SK-N-MC (cell line): ENCODE results near the gene STK11IP.
A peak's percentile ranks its signal among the peaks of the same experiment; 100 is the strongest.

Source experiments
- DNase-seq: peaks from one replicate; pipeline ENCODE4 v3.0.0-alpha.2; 2011; ENCODE audit warnings: low read depth, low spot score
- H3K27ac ChIP-seq: fragments of 200-600 bp; sonication (generic); 2 replicates; pipeline ENCODE4 v1.5.1; 2016; ENCODE audit warnings: mixed run types
- H3K36me3 ChIP-seq: fragments of 200-600 bp; sonication (generic); 2 replicates; pipeline ENCODE4 v1.6.1; 2017; ENCODE audit warnings: antibody characterized with exemption, low read length, mixed read lengths; ENCODE audit not compliant: insufficient read depth
- H3K4me3 ChIP-seq: fragments of 200-600 bp; sonication (generic); 2 replicates; pipeline ENCODE4 v1.5.1; 2016
- H3K9ac ChIP-seq: fragments of 200-600 bp; sonication (generic); 2 replicates; pipeline ENCODE4 v1.8.0; 2017; ENCODE audit warnings: mixed run types, mixed read lengths; ENCODE audit not compliant: insufficient read length
- H3K9me3 ChIP-seq: fragments of 200-600 bp; sonication (generic); 2 replicates; pipeline ENCODE4 v1.6.1; 2017; ENCODE audit warnings: low read depth, mild to moderate bottlenecking, antibody characterized with exemption, low read length, moderate library complexity, mixed read lengths
- EZH2 ChIP-seq: fragments of 200-600 bp; sonication (generic); IDR thresholded peaks from one replicate; pipeline ENCODE4 v1.6.1; 2017; ENCODE audit warnings: antibody characterized with exemption
- FOXP2 ChIP-seq: optimal IDR thresholded peaks from 2 replicates; pipeline ENCODE3; 2011; ENCODE audit warnings: mild to moderate bottlenecking, moderate library complexity; ENCODE audit not compliant: insufficient read depth; ENCODE audit errors: extremely low read length, control extremely low read depth
- POLR2AphosphoS5 ChIP-seq: IDR thresholded peaks from 2 replicates; pipeline ENCODE4 v1.6.1; 2012; ENCODE audit warnings: mild to moderate bottlenecking, low read depth, low read length, borderline replicate concordance

The STK11IP gene

DNA sequence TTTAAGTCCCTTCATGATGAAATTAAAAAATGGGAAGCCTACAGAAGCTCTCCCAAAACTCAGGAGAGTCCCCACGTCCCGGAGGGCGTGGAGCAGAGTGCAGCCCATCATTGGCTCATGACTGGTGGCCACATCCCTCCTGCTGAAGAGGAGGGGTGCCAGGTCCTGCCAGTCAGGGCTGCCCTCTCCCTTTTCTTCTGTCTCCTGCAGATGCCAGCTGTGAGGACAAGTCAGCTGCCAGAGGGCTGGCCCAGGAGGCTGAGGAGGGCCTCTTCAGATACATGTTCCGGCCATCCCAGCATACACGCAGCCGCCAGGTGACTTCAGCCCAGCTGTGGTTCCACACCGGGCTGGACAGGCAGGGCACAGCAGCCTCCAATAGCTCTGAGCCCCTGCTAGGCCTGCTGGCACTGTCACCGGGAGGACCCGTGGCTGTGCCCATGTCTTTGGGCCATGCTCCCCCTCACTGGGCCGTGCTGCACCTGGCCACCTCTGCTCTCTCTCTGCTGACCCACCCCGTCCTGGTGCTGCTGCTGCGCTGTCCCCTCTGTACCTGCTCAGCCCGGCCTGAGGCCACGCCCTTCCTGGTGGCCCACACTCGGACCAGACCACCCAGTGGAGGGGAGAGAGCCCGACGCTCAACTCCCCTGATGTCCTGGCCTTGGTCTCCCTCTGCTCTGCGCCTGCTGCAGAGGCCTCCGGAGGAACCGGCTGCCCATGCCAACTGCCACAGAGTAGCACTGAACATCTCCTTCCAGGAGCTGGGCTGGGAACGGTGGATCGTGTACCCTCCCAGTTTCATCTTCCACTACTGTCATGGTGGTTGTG is 23.0 kb upstream of the STK11IP start:
- Histone ChIP-seq H3K36me3 (no peaks in the 10 kb centered on the region), H3K4me3 (no peak overlapping the region), H3K9me3 (no peaks in the 10 kb centered on the region), H3K27ac (no peak overlapping the region), H3K9ac (no peak overlapping the region)
- TF ChIP-seq POLR2AphosphoS5 (no peak), FOXP2 (no peak), EZH2 (no peak)
- DNase-seq: no peak

DNA sequence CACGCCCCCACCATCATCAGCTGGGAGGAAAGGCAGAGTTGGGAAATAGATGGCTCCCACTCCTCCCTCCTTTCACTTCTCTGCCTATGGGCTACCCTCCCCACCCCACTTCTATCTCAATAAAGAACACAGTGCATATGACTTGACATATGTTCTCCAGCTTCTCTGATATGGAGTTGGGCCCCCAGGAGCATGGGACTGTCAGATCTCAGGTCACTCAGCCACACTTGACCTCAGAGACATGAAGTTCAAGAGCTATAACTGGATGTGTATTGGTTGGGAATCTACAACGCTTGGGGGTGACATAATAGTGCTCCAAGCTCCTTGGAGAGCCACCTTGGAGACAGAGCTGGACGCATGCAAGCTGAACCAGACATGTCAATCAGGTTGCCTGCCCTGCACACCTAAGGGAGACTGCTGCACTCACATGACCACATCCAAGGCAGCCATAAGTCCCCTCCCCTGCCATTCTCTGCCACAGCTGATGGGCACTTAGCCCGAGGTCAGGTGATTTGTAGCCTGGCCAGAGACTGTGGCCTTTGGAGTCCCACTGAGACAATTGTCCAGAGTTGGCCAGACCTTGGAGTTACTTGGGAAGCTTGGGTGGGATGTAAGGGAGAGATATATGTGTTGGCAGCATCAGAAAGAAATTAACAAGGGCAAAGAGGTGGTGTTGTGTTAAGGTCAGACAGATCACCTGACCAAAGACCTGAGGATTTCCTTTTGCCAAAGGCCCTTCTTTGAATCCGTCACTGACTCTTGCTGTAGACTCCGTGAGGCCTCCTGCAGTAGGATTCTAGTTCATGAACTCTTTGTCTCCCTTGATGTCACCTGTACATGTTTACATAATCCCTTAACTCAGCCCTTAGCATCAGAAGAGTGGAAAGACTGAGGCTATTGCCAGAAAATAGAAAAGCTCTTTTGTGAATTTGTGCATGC is 21.8 kb upstream of the STK11IP start:
- no peaks in the 10 kb centered on the region for H3K36me3 ChIP-seq
- TF ChIP-seq FOXP2 (no peak), EZH2 (no peak), POLR2AphosphoS5 (no peak)
- no peak for DNase-seq
- no peak overlapping the region for H3K4me3 ChIP-seq
- no peak overlapping the region for H3K27ac ChIP-seq
- no peaks in the 10 kb centered on the region for H3K9me3 ChIP-seq
- no peak overlapping the region for H3K9ac ChIP-seq

DNA sequence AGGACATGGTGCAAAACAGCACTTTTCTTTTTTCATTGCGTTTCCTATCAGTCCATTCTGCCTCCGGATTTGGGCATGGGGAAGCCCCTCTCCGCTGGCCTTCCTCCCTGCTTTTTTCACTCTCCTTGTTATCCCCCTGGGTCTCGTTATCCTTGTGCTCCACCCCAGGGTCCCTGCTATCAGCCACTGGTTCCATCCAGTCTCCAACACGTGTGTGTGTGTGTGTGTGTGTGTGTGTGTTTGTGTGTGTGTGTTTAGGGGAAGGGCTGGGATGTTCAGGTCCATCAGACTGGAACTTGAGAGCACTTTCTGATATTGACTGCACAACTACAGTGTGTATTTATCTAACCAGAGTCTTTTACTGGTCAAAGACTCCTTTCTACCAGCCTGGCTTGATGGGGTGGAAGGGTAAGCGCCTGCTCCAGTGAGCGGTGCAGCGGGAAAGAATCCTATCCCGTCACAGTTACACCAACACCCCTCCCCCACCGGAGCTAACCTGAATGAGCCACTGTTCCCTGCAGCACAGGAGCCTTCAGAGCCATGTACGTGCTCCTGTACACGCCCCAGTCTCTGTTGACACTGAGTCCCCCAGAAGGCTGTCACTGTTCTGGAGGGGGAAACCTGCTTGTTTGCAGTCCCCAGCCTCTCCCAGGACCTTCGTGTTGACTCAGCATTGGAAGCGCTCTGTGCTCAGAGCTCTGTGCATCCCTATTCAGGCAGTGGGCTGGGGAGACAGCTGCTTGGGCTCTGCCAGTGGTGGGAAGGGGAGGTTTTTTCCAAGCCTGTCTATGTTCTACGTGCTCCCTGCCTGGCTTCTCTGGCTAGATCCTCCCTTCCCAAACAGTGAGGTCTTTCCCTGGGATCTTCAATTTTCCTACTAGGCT is 20.9 kb upstream of the STK11IP start:
- H3K9me3 ChIP-seq: no peaks in the 10 kb centered on the region
- H3K4me3 ChIP-seq: no peak overlapping the region
- DNase-seq: no peak
- no peaks in the 10 kb centered on the region for H3K36me3 ChIP-seq
- H3K27ac ChIP-seq: no peak overlapping the region
- TF ChIP-seq POLR2AphosphoS5: no peak
- H3K9ac ChIP-seq: no peak overlapping the region

DNA sequence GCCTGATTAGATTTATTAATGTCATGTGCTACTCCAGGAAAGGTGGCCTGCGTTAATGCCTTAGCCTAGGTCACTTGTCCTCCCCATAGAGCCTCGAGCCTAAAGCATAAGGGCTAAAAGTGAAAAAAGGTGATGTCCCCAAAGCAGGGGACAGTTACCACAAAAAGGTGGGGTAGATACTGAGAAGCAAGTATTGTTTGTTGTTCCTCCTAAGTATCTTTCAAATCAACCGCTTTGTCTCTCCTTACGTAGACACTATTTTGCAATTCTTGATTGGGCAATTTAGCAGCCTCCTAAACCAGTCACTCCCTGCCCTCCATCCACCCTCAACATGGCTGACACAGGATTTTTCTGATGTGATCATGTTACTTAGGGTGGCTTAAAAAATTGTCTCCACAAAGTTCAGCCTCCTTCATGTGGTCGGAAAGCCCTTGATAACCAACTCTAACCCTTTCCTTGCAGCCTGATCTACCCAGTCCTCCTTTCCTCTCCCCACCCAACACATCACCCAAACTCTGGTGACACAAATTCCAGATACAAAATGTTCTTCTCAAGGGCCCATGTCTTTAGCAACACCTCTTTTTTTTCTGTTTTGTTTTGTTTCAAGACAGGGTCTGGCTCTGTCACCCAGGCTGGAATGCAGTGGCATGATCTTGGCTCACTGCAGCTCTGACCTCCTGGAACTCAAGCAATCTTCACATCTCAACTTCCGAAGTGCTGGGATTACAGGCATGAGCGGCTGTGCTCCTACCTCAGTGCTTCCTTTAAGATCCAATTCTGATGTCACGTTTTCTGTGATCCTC is 18.6 kb upstream of the STK11IP start:
- Histone ChIP-seq H3K9me3 (no peaks in the 10 kb centered on the region), H3K4me3 (no peak overlapping the region), H3K36me3 (no peaks in the 10 kb centered on the region), H3K27ac (no peak overlapping the region), H3K9ac (no peak overlapping the region)
- DNase-seq: no peak
- TF ChIP-seq EZH2 (no peak), POLR2AphosphoS5 (no peak), FOXP2 (no peak)

DNA sequence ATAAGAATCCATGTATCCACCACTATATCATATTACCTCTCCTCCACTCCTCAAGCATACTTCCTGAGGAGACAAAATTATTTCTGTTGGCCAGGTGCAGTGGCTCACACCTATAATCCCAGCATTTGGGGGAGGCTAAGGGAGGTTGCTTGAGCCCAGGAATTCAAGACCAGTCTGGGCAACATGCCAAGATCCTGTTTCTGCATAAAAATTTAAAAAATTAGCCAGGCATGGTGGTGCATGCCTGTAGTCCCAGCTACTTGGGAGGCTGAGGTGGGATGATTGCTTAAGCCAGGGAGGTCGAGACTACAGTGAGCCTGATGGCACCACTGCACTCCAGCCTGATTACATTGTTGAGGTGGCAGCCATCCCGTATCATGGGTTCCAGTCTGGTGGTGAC is 16.3 kb upstream of the STK11IP start:
- Histone ChIP-seq H3K9me3 (no peaks in the 10 kb centered on the region), H3K27ac (no peak overlapping the region), H3K9ac (no peak overlapping the region), H3K4me3 (no peak overlapping the region), H3K36me3 (no peaks in the 10 kb centered on the region)
- no peak for TF ChIP-seq FOXP2
- TF ChIP-seq EZH2: no peak
- TF ChIP-seq POLR2AphosphoS5: no peak
- DNase-seq: no peak

DNA sequence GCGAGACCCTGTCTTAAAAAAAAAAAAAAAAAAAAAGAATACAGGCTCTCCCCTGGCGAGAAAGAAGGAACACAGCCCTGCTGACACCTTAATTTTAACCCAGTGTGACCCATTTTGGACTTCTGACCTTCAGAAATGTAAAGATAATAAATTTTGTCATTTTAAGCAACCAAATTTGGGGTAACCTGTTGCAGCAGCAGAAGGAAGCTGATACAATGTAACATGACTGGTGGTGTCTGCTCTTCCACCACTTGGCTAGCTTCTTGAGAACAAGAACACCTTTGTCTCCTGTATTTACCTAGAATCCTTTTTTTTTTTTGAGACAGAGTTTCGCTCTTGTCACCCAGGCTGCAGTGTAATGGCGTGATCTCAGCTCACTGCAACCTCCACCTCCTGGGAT is 6.6 kb upstream of the STK11IP start:
- no peak overlapping the region for H3K4me3 ChIP-seq
- H3K9ac ChIP-seq: no peak overlapping the region
- no peak for TF ChIP-seq FOXP2
- TF ChIP-seq EZH2: no peak
- TF ChIP-seq POLR2AphosphoS5: no peak
- H3K27ac ChIP-seq: no peak overlapping the region
- DNase-seq: no peak
- no peaks in the 10 kb centered on the region for H3K36me3 ChIP-seq
- H3K9me3 ChIP-seq: no peaks in the 10 kb centered on the region

DNA sequence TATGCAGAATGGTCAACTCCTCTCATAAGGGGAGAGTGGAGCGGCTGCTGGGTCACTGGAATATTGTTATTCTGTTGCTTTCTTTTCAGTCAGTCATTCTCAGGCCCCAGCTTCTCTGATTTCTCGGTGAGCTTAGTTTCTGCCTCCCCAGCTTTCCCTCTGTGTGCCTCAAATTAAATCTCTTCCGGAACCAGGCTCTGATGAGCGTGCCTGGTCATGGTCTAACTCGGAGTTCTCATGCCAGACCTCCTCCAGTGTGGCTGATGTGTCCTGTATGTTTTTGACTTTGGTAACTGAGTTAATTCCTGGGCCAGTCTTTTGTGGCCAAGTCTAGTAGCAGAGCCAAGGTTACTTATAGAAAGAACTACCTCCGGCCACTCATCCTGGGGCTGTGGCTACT is 4.9 kb upstream of the STK11IP start:
- H3K9me3 ChIP-seq: no peaks in the 10 kb centered on the region
- TF ChIP-seq POLR2AphosphoS5 (peak; percentile 44), FOXP2 (no peak)
- no peak overlapping the region for H3K27ac ChIP-seq
- no peak overlapping the region for H3K9ac ChIP-seq
- no peak for DNase-seq
- no peaks in the 10 kb centered on the region for H3K36me3 ChIP-seq
- H3K4me3 ChIP-seq: no peak overlapping the region

DNA sequence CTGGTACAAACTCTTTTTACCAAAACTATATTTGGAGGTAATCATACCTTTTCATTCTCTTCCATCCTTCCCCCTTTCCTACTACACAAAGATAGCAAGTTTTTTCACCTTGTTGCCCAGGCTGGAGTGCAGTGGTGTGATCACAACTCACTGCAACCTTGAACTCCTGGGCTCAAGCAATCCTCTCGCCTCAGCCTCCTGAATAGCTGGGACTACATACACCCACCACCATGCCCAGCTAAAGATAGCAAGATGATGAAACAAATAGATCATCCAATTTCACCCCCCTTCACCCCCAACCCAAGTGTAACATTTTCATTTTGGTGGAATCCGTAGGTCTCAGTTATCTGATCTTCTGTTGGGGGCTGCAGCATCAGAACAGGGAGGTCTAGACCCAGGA is 4.5 kb upstream of the STK11IP start:
- no peak overlapping the region for H3K9ac ChIP-seq
- DNase-seq: no peak
- H3K27ac ChIP-seq: no peak overlapping the region
- H3K4me3 ChIP-seq: no peak overlapping the region
- no peaks in the 10 kb centered on the region for H3K9me3 ChIP-seq
- no peaks in the 10 kb centered on the region for H3K36me3 ChIP-seq
- TF ChIP-seq POLR2AphosphoS5: no peak
- no peak for TF ChIP-seq FOXP2
- TF ChIP-seq EZH2: no peak
